Measurements from ENCODE around the gene ELOVL3.
A peak's percentile ranks its signal among the peaks of the same experiment; 100 is the strongest.

The ELOVL3 gene

DNA sequence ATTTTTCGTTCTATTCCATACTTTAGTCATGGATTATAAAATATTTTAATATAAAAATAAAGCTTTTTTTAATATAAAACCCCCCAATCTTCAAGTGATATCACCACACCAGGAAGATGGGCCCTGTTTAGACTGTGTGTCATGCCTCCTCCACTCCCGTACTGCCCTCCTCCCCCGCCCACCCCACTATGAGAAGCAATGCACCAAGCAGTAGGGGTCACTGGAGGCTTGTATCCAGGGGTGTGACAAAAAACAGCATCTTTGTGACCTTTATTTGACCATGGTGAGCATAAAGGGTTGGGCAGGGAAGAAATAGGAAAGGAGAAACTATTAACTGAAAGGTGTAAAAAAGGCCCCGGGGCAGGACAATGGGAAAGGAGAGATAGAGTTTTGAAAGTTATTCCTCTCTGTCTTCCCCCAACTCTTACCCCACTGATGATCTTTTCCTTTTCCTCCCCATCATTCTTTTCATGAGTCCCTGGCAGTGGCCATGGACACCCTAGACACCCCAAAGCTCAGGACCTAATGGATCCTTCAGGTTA lies 11.7 kb downstream of the ELOVL3 start:
- H3K27me3 ChIP-seq (ENCODE audit: control insufficient read depth, insufficient read depth, low read length, poor library complexity, severe bottlenecking), result peaks cover 98% of the 10 kb centered on the region
- no peaks in the 10 kb centered on the region for H3K9me3 ChIP-seq (ENCODE audit: control insufficient read depth, low read length)
- no peaks in the 10 kb centered on the region for H3K36me3 ChIP-seq (ENCODE audit: control insufficient read depth, insufficient read depth, low read length)
- H3K27ac ChIP-seq (ENCODE audit: insufficient read depth, low read depth, low read length, poor library complexity, severe bottlenecking), result no peak overlapping the region
- 63 to 83% methylated on average over 2 to 3 of the region's 4 CpGs for WGBS, 2 experiments
- H3K4me1 ChIP-seq (ENCODE audit: control insufficient read depth, insufficient read depth, low read length), result peaks cover 14% of the 10 kb centered on the region
- H3K4me3 ChIP-seq (ENCODE audit: insufficient read depth, low read depth, low read length), result no peak overlapping the region

DNA sequence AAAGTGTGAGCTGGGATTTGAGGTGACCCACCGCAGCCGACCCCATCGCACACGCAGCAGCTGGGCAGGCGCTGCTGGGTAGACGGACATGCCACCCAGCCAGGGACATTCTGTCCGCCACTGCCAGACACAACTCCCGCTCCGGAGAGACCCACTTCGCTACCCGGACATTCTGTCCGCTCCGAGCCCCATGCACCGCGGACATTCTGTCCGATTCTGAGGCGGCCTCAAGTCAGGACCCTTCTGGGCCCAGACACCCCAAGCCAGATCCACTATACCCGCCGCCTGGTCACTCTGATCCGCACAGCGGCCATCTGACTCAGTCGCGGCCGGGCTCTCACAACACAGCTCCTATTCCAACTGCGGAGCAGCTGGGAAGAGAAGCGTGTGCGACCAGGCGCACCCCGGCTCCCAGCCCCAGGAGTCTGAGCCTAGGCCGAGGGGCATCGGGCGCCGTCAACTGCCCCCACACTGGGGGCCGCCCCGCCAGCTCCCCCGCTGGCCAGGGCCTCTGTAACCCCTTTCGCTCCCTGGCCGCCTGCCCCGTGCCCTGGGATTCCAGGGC lies 14.4 kb downstream of the ELOVL3 start:
- peaks cover 84% of the 10 kb centered on the region for H3K27me3 ChIP-seq (ENCODE audit: control insufficient read depth, insufficient read depth, low read length, poor library complexity, severe bottlenecking)
- H3K9me3 ChIP-seq (ENCODE audit: control insufficient read depth, low read length), result no peaks in the 10 kb centered on the region
- no peaks in the 10 kb centered on the region for H3K36me3 ChIP-seq (ENCODE audit: control insufficient read depth, insufficient read depth, low read length)
- WGBS, 2 experiments, result 24 to 27% methylated on average over 39 of the region's 39 CpGs
- peak overlapping the region; percentile 38 for H3K4me3 ChIP-seq (ENCODE audit: insufficient read depth, low read depth, low read length)
- no peak overlapping the region for H3K27ac ChIP-seq (ENCODE audit: insufficient read depth, low read depth, low read length, poor library complexity, severe bottlenecking)
- peaks cover 14% of the 10 kb centered on the region for H3K4me1 ChIP-seq (ENCODE audit: control insufficient read depth, insufficient read depth, low read length)

DNA sequence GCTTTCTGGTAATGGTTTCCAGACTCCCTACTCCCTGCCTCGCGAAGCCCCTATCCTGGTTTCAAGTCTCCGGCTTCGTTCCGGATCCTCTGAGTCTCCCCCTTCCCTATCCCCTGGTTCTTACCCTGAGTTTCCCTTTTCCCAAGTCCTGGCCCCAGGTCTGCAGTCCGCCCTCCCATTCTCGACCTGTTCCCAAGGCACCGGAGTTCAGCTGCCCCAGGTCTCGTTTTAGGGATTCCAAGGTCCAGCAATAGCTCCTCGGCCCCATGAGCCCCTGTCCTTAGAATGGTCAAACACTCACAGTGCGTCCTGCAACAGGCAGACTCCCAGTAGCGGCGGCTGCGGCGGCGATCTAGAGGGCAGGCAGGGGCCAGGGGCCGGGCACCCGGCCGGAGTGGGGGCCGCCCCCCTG lies 14.9 kb downstream of the ELOVL3 start:
- peak overlapping the region; percentile 38 for H3K4me3 ChIP-seq (ENCODE audit: insufficient read depth, low read depth, low read length)
- H3K9me3 ChIP-seq (ENCODE audit: control insufficient read depth, low read length), result no peaks in the 10 kb centered on the region
- no peak overlapping the region for H3K27ac ChIP-seq (ENCODE audit: insufficient read depth, low read depth, low read length, poor library complexity, severe bottlenecking)
- H3K27me3 ChIP-seq (ENCODE audit: control insufficient read depth, insufficient read depth, low read length, poor library complexity, severe bottlenecking), result peaks cover 79% of the 10 kb centered on the region
- no peaks in the 10 kb centered on the region for H3K36me3 ChIP-seq (ENCODE audit: control insufficient read depth, insufficient read depth, low read length)
- peaks cover 14% of the 10 kb centered on the region for H3K4me1 ChIP-seq (ENCODE audit: control insufficient read depth, insufficient read depth, low read length)
- 2% methylated on average over 20 of the region's 20 CpGs for WGBS, 2 experiments

DNA sequence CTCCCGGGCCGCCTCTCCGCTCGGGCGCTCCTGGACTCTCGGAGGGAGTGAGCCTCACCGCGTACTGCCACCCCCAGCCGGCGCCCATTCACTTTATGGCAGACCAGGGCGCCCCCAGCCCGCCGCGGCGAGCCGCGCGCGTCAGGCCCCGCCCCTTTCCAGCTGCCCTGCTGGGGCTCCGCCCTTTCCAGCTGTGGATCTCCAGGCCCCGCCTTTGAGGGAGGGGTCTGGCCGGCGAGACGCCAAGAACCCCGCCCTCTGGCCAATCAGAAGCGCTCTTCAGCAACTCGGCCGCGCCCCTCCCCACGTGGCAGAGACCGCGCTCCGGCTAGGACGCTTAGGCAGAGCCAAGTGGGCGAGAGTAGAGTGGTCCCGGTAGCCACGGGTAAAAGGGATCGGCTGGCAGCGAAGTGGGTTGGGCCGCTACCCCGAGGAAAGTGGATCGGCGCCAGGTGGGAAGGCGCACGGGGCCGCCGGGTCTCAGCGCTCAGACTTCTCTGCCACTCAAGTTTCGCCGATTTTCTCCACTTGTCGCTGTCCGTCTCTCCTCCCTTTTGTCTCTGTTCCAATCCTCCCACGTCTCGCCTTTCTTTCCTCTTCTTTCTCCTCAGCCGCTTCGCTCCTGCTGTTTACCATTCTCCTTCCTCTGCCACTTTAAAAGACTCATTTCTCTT lies 15.5 kb downstream of the ELOVL3 start, which contains the start of gene PITX3:
Gene PITX3 (minus strand): TSS at position 69 of the 674 bp plus-strand sequence. CDS start 9,432 bp downstream, outside the sequence.
- WGBS, 2 experiments, result 1% methylated on average over 57 of the region's 57 CpGs
- peaks cover 74% of the 10 kb centered on the region for H3K27me3 ChIP-seq (ENCODE audit: control insufficient read depth, insufficient read depth, low read length, poor library complexity, severe bottlenecking)
- H3K27ac ChIP-seq (ENCODE audit: insufficient read depth, low read depth, low read length, poor library complexity, severe bottlenecking), result no peak within 1 kb of the TSS
- H3K4me3 ChIP-seq (ENCODE audit: insufficient read depth, low read depth, low read length), result peak within 1 kb of the TSS; percentile 38
- no peaks in the 10 kb centered on the region for H3K36me3 ChIP-seq (ENCODE audit: control insufficient read depth, insufficient read depth, low read length)
- H3K9me3 ChIP-seq (ENCODE audit: control insufficient read depth, low read length), result no peaks in the 10 kb centered on the region
- peaks cover 16% of the 10 kb centered on the region for H3K4me1 ChIP-seq (ENCODE audit: control insufficient read depth, insufficient read depth, low read length)

DNA sequence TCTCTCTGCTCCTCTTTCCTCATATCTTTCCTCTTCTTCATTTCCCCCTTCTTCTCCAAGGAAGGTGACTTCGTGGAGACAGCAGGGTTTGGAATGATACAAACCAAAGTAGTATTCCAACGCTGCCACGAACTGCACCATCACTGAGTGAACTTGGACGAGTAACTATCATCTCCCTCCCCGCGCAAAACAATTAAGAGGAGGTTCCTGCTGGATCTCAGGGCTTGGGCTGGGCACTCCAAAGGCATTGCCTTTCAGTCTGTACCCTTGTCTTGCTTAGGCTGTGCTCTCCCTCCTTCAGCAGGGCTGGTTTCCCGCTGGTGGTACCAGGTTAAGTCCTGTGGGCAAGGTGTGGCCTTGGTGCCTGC lies 16.0 kb downstream of the ELOVL3 start:
- no peaks in the 10 kb centered on the region for H3K9me3 ChIP-seq (ENCODE audit: control insufficient read depth, low read length)
- H3K4me1 ChIP-seq (ENCODE audit: control insufficient read depth, insufficient read depth, low read length), result peaks cover 21% of the 10 kb centered on the region
- H3K4me3 ChIP-seq (ENCODE audit: insufficient read depth, low read depth, low read length), result no peak overlapping the region
- H3K27me3 ChIP-seq (ENCODE audit: control insufficient read depth, insufficient read depth, low read length, poor library complexity, severe bottlenecking), result peaks cover 69% of the 10 kb centered on the region
- no peaks in the 10 kb centered on the region for H3K36me3 ChIP-seq (ENCODE audit: control insufficient read depth, insufficient read depth, low read length)
- WGBS, 2 experiments, result 40 to 42% methylated on average over 7 of the region's 7 CpGs
- H3K27ac ChIP-seq (ENCODE audit: insufficient read depth, low read depth, low read length, poor library complexity, severe bottlenecking), result no peak overlapping the region

DNA sequence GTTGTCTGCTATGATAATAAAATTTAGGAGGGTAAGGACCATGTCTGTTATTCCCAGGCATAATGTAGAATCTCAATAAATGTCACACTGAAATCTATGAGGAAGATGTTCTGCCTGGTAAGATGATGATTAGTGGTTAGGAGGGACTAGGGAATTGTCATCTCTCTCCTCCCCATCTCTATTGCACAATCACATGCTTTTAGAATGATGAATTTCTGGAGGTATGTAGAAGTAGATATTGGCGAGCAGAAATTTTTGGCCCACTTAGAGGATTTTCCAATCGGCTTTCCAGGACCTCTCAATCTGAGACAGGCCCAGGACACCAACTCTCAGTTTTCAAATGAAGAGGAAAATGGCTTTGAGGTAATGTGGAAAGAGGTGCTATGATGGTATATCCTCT lies 17.2 kb downstream of the ELOVL3 start:
- Histone ChIP-seq H3K27me3 (ENCODE audit: control insufficient read depth, insufficient read depth, low read length, poor library complexity, severe bottlenecking) (peaks cover 57% of the 10 kb centered on the region), H3K4me1 (ENCODE audit: control insufficient read depth, insufficient read depth, low read length) (peaks cover 21% of the 10 kb centered on the region), H3K9me3 (ENCODE audit: control insufficient read depth, low read length) (no peaks in the 10 kb centered on the region), H3K4me3 (ENCODE audit: insufficient read depth, low read depth, low read length) (no peak overlapping the region), H3K27ac (ENCODE audit: insufficient read depth, low read depth, low read length, poor library complexity, severe bottlenecking) (no peak overlapping the region), H3K36me3 (ENCODE audit: control insufficient read depth, insufficient read depth, low read length) (no peaks in the 10 kb centered on the region)
- 81 to 98% methylated on average over 2 of the region's 2 CpGs for WGBS, 2 experiments

DNA sequence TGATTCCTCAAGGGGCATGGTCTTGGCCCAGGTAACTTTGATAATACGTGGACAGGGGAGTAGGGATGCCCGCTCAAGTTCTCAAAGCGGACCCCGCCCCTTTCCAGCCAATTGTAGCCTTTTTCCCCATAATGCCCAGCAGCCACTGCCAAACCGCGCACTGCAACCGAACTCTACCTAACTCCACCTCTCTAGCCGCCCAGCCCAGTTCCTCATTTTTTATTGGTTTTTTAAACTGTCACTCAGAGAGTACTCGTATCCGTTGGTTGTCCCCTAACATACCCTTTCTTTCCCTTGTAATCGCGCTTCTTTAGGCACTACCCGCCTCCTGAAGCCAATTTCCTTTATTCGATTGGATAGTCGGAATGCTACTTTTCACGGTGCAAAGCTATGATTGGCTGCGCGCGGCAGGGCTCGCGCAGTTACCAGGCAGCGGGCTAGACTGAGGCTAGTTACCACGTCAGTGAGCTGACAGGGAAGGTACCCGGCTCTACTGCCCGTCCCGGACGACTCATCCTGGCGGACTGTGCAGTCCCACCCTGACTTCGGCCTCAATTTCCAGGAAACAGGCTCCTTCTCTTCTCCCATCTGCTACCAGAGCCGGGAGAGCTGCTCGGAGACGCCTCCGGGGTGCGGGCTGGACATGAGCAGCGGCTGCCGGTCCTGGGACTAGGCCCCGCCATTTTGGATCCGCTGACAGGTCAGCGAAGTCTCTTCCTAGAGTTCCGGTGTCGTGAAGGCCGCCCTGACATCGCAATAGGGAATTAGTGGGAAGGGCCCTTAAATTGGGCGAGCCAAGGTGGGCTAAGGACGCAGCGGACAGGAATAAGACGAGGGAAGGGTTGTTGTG lies 19.2 kb downstream of the ELOVL3 start, which contains the start of gene GBF1:
Gene GBF1 (plus strand): TSS at position 451 of the 850 bp plus-strand sequence. CDS start 13,407 bp downstream, outside the sequence.
- peak within 1 kb of the TSS; percentile 92 for H3K4me3 ChIP-seq (ENCODE audit: insufficient read depth, low read depth, low read length)
- H3K36me3 ChIP-seq (ENCODE audit: control insufficient read depth, insufficient read depth, low read length), result no peaks in the 10 kb centered on the region
- 0% methylated on average over 47 of the region's 47 CpGs for WGBS, 2 experiments
- H3K27ac ChIP-seq (ENCODE audit: insufficient read depth, low read depth, low read length, poor library complexity, severe bottlenecking), result peak within 1 kb of the TSS; percentile 88
- no peaks in the 10 kb centered on the region for H3K9me3 ChIP-seq (ENCODE audit: control insufficient read depth, low read length)
- H3K27me3 ChIP-seq (ENCODE audit: control insufficient read depth, insufficient read depth, low read length, poor library complexity, severe bottlenecking), result peaks cover 37% of the 10 kb centered on the region
- H3K4me1 ChIP-seq (ENCODE audit: control insufficient read depth, insufficient read depth, low read length), result peaks cover 20% of the 10 kb centered on the region

DNA sequence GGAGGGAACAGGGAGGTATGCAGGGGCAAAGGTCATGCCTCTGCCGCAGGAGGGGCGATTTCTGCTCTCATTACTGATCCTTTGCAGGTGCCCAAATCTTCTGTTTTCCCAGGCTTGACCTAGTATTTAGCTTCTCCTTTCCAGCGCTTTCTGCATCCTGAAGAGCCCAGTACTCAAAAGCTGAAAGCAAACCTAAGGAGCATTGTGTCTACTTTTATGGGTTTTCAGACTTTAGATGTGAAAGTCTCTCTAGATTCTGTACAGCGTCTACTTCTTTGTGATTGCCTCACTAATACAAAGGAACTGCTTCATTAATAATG lies 19.8 kb downstream of the ELOVL3 start:
- Histone ChIP-seq H3K9me3 (ENCODE audit: control insufficient read depth, low read length) (no peaks in the 10 kb centered on the region), H3K27me3 (ENCODE audit: control insufficient read depth, insufficient read depth, low read length, poor library complexity, severe bottlenecking) (peaks cover 31% of the 10 kb centered on the region), H3K4me3 (ENCODE audit: insufficient read depth, low read depth, low read length) (peak overlapping the region; percentile 92), H3K27ac (ENCODE audit: insufficient read depth, low read depth, low read length, poor library complexity, severe bottlenecking) (peak overlapping the region; percentile 88), H3K36me3 (ENCODE audit: control insufficient read depth, insufficient read depth, low read length) (no peaks in the 10 kb centered on the region), H3K4me1 (ENCODE audit: control insufficient read depth, insufficient read depth, low read length) (peaks cover 16% of the 10 kb centered on the region)
- WGBS, 2 experiments, result 4 to 14% methylated on average over 4 of the region's 4 CpGs

DNA sequence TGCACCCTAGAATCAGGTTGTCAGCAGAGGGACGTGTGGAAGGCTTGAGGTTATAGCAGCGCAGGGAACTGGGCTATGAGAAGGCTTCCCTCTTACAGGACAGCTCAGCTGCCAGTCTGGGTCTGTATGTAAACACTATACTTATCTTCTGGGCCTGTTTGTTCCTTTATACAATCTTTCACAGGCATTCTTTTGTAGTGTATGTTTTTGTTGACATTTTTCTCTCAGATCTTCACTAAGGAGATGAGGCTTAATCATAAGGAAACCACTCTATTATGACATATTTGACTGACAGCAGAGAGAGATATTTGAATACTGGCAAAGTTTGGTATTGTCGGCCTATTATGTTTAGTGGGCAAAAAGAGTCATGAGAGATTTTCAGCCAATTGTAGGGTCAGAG lies 20.2 kb downstream of the ELOVL3 start:
- Histone ChIP-seq H3K4me1 (ENCODE audit: control insufficient read depth, insufficient read depth, low read length) (peaks cover 16% of the 10 kb centered on the region), H3K27me3 (ENCODE audit: control insufficient read depth, insufficient read depth, low read length, poor library complexity, severe bottlenecking) (peaks cover 27% of the 10 kb centered on the region), H3K4me3 (ENCODE audit: insufficient read depth, low read depth, low read length) (peak overlapping the region; percentile 92), H3K27ac (ENCODE audit: insufficient read depth, low read depth, low read length, poor library complexity, severe bottlenecking) (no peak overlapping the region), H3K9me3 (ENCODE audit: control insufficient read depth, low read length) (no peaks in the 10 kb centered on the region), H3K36me3 (ENCODE audit: control insufficient read depth, insufficient read depth, low read length) (no peaks in the 10 kb centered on the region)
- 63 to 82% methylated on average over 3 of the region's 3 CpGs for WGBS, 2 experiments

DNA sequence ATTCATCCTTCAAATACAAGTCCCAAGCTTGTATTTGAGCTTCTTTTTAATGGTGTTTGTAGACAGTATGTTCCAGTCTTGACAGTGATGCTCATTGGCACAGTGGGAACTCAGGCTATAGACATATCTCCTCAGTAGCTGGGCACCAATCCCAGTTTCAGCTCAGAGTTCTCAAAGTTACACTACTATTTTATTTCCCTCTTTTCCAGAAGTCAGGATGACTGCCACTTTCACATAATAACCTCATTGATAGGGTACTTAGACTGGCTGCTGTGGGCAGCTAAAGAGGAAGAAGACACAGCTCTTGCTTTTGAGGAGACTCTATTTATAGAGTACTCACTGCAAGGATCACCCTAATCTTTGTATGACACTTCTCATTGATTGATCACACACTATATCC lies 21.6 kb downstream of the ELOVL3 start:
- H3K9me3 ChIP-seq (ENCODE audit: control insufficient read depth, low read length), result no peaks in the 10 kb centered on the region
- no peaks in the 10 kb centered on the region for H3K36me3 ChIP-seq (ENCODE audit: control insufficient read depth, insufficient read depth, low read length)
- H3K4me3 ChIP-seq (ENCODE audit: insufficient read depth, low read depth, low read length), result no peak overlapping the region
- H3K27ac ChIP-seq (ENCODE audit: insufficient read depth, low read depth, low read length, poor library complexity, severe bottlenecking), result no peak overlapping the region
- peaks cover 12% of the 10 kb centered on the region for H3K27me3 ChIP-seq (ENCODE audit: control insufficient read depth, insufficient read depth, low read length, poor library complexity, severe bottlenecking)
- H3K4me1 ChIP-seq (ENCODE audit: control insufficient read depth, insufficient read depth, low read length), result peaks cover 13% of the 10 kb centered on the region

Data from ectodermal cell (in vitro differentiated cells).